SK-N-SH treated with all-trans-retinoic acid at 6 μM for 48 hours (cell line): ENCODE measurements around the gene KRT7.

Source experiments
- BACH2 ChIP-seq: fragments of 250-450 bp; sonication (Bioruptor Pico); IDR thresholded peaks from 2 replicates; pipeline ENCODE4 v1.9.0; 2021; ENCODE audit warnings: mild to moderate bottlenecking, borderline replicate concordance
- CREB5 ChIP-seq: fragments of 250-450 bp; sonication (Bioruptor Pico); IDR thresholded peaks from 2 replicates; pipeline ENCODE4 v1.5.1; 2020; ENCODE audit warnings: low read depth, mild to moderate bottlenecking, moderate library complexity
- CSDC2 ChIP-seq: fragments of 250-450 bp; sonication (Bioruptor Pico); IDR thresholded peaks from 2 replicates; pipeline ENCODE4 v1.5.0; 2020; ENCODE audit warnings: mild to moderate bottlenecking, moderate library complexity
- CSRNP3 ChIP-seq: fragments of 250-450 bp; sonication (Bioruptor Pico); IDR thresholded peaks from 2 replicates; pipeline ENCODE4 v1.5.1; 2021; ENCODE audit warnings: mild to moderate bottlenecking, moderate library complexity
- ESRRG ChIP-seq: fragments of 250-450 bp; sonication (Bioruptor Pico); IDR thresholded peaks from 2 replicates; pipeline ENCODE4 v1.6.1; 2021; ENCODE audit warnings: mild to moderate bottlenecking
- GLIS3 ChIP-seq: fragments of 250-450 bp; sonication (Bioruptor Pico); IDR thresholded peaks from 2 replicates; pipeline ENCODE4 v1.5.0; 2020; ENCODE audit warnings: mild to moderate bottlenecking, moderate library complexity
- PATZ1 ChIP-seq: fragments of 250-450 bp; sonication (Bioruptor Pico); IDR thresholded peaks from 2 replicates; pipeline ENCODE4 v1.8.0; 2020; ENCODE audit warnings: mild to moderate bottlenecking, moderate library complexity, borderline replicate concordance
- RARB ChIP-seq: fragments of 250-450 bp; sonication (Bioruptor Pico); IDR thresholded peaks from 2 replicates; pipeline ENCODE4 v1.8.0; 2021; ENCODE audit warnings: mild to moderate bottlenecking, moderate library complexity
- TCF4 ChIP-seq: fragments of 250-450 bp; sonication (Bioruptor Pico); IDR thresholded peaks from 2 replicates; pipeline ENCODE4 v1.8.0; 2021; ENCODE audit warnings: mild to moderate bottlenecking, moderate library complexity, borderline replicate concordance
- TSHZ2 ChIP-seq: fragments of 250-450 bp; sonication (Bioruptor Pico); IDR thresholded peaks from 2 replicates; pipeline ENCODE4 v1.5.0; 2020; ENCODE audit warnings: mild to moderate bottlenecking, moderate library complexity
- ZC3H10 ChIP-seq: fragments of 250-450 bp; sonication (Bioruptor Pico); IDR thresholded peaks from 2 replicates; pipeline ENCODE4 v1.5.1; 2021; ENCODE audit warnings: mild to moderate bottlenecking, moderate library complexity

GRCh38 chr12:52259657-52260243, 26.7 kb downstream of the KRT7 start:
- no peak for TF ChIP-seq CREB5 (CRISPR knock-in tag)
- no peak for TF ChIP-seq RARB (CRISPR knock-in tag)
- no peak for TF ChIP-seq PATZ1 (CRISPR knock-in tag)
- no peak for TF ChIP-seq ESRRG
- TF ChIP-seq TSHZ2 (CRISPR knock-in tag): no peak
- TF ChIP-seq CSDC2 (CRISPR knock-in tag): no peak
- TF ChIP-seq CSRNP3: no peak
- TF ChIP-seq TCF4: no peak
- no peak for TF ChIP-seq ZC3H10 (CRISPR knock-in tag)
- TF ChIP-seq BACH2 (CRISPR knock-in tag): no peak
- no peak for TF ChIP-seq GLIS3 (CRISPR knock-in tag)
